ENCODE results near the gene CLDN20.
"Not testable (repeated sequence)": the region's sequence is repeated elsewhere in the genome, so short reads cannot be mapped to it uniquely, and the experiment has no call there.

Gene CLDN20

GRCh38 chr6:155245831-155246230 lies 18.0 kb upstream of the CLDN20 start:
- no peak for FAIRE-seq

- FAIRE-seq = no peak
Observed at GRCh38 chr6:155246825-155247224, 17.0 kb upstream of the CLDN20 start.

GRCh38 chr6:155247618-155248007 lies 16.2 kb upstream of the CLDN20 start:
- no peak for FAIRE-seq

- FAIRE-seq = no peak
Observed at GRCh38 chr6:155248008-155249001, 15.5 kb upstream of the CLDN20 start.

GRCh38 chr6:155250701-155251381 lies 13.0 kb upstream of the CLDN20 start:
- no peak for FAIRE-seq

- FAIRE-seq = no peak
Observed at GRCh38 chr6:155252581-155252980, 11.2 kb upstream of the CLDN20 start.

GRCh38 chr6:155253337-155253736 lies 10.5 kb upstream of the CLDN20 start:
- no peak for FAIRE-seq

GRCh38 chr6:155254139-155254538 lies 9.7 kb upstream of the CLDN20 start:
- FAIRE-seq = no peak

GRCh38 chr6:155256122-155256795 lies 7.6 kb upstream of the CLDN20 start:
- FAIRE-seq = no peak

- no peak for FAIRE-seq
Observed at GRCh38 chr6:155257796-155258195, 6.0 kb upstream of the CLDN20 start.

- no peak for FAIRE-seq
Observed at GRCh38 chr6:155259204-155259603, 4.6 kb upstream of the CLDN20 start.

GRCh38 chr6:155259897-155260296 lies 3.9 kb upstream of the CLDN20 start:
- no peak for FAIRE-seq

- no peak for FAIRE-seq
Observed at GRCh38 chr6:155260686-155261085, 3.1 kb upstream of the CLDN20 start.

GRCh38 chr6:155261111-155261900 lies 2.5 kb upstream of the CLDN20 start:
- no peak for FAIRE-seq

GRCh38 chr6:155262655-155263054 lies 1.2 kb upstream of the CLDN20 start:
- no peak for FAIRE-seq

GRCh38 chr6:155264693-155265320 lies 994 bp downstream of the CLDN20 start:
- FAIRE-seq = no peak

- no peak for FAIRE-seq
Observed at GRCh38 chr6:155265843-155266535, 2.2 kb downstream of the CLDN20 start.

GRCh38 chr6:155267411-155267810 lies 3.6 kb downstream of the CLDN20 start:
- FAIRE-seq = no peak

- not testable (repeated sequence) for FAIRE-seq
Observed at GRCh38 chr6:155268088-155268867, 4.5 kb downstream of the CLDN20 start.

- FAIRE-seq = no peak
Observed at GRCh38 chr6:155269765-155270164, 6.0 kb downstream of the CLDN20 start.
